Dermis microvascular lymphatic vessel endothelial cell (primary cell): Measurements from ENCODE around the gene ASTN1. TPM values are rescaled to one million over a fixed set of nuclear protein-coding genes. Genes with fewer than 3 reads are reported as not detected.

Source experiments
- DNase-seq, 2 donors: peaks; one replicate each; pipeline versions ENCODE4 v3.0.0 to v3.0.0-alpha.2; 2010; ENCODE audit warnings: low read depth in 2 of 2
- total RNA-seq: library from RNA; depleted of rRNA; stranded (reverse); fragments of >200 nt; gene quantifications from 2 replicates; pipeline ENCODE4 v1.2.1, GENCODE V29; 2014

ASTN1 gene
- total RNA-seq, 1 donor from 2014 or later = not detected

GRCh38 chr1:176839216-176839615 lies 325.3 kb downstream of the ASTN1 start:
- no peak for DNase-seq

GRCh38 chr1:176838276-176838995 lies 326.1 kb downstream of the ASTN1 start:
- no peak for DNase-seq

- DNase-seq = no peak
Observed at GRCh38 chr1:176837708-176838107, 326.8 kb downstream of the ASTN1 start.

- DNase-seq = no peak
Observed at GRCh38 chr1:176831150-176831549, 333.4 kb downstream of the ASTN1 start.

- no peak for DNase-seq
Observed at GRCh38 chr1:176829261-176829660, 335.3 kb downstream of the ASTN1 start.

GRCh38 chr1:176826265-176826664 lies 338.2 kb downstream of the ASTN1 start:
- no peak for DNase-seq

GRCh38 chr1:176820391-176821031 lies 344.0 kb downstream of the ASTN1 start:
- DNase-seq = no peak

GRCh38 chr1:176816232-176816631 lies 348.3 kb downstream of the ASTN1 start:
- DNase-seq = no peak

GRCh38 chr1:176815621-176816020 lies 348.9 kb downstream of the ASTN1 start:
- no peak for DNase-seq

GRCh38 chr1:176811511-176812288 lies 352.8 kb downstream of the ASTN1 start:
- DNase-seq = no peak

GRCh38 chr1:176809292-176809691 lies 355.2 kb downstream of the ASTN1 start:
- DNase-seq = no peak

Other genes starting within 250 kb of the ASTN1 start
- gene BRINP2, start 6.2 kb upstream of the ASTN1 start, total RNA-seq = not detected in 2 replicates